DMS79 treated with DMSO at 0.1 percent for 48 hours (cell line): ENCODE measurements around the gene POLR3E.
A peak's percentile ranks its signal among the peaks of the same experiment; 100 is the strongest.

Experiments used
- DNase-seq: peaks from one replicate; lab custom pipeline; 2025; lab: John Stamatoyannopoulos, UW

Gene POLR3E

DNA sequence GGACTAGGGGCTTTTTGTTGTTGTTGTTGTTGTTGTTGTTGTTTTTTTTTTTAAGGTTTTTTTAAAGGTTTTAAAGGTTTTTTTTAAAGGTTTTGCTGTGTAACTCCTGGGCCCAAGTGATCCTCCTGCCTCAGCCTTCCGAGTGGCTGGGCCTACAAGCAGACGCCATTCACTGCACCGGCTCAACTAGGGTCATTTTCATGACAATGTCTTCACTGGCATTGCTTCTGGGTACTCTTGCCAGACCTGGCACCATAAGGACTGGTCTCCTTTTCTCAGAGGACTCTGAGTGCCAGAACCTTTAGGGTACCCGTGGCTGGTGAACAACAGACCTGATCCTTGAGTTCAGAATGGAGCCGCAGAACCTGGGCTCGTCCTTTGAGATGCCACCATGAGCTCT, 20.4 kb downstream of the POLR3E start:
- no peak for DNase-seq

DNA sequence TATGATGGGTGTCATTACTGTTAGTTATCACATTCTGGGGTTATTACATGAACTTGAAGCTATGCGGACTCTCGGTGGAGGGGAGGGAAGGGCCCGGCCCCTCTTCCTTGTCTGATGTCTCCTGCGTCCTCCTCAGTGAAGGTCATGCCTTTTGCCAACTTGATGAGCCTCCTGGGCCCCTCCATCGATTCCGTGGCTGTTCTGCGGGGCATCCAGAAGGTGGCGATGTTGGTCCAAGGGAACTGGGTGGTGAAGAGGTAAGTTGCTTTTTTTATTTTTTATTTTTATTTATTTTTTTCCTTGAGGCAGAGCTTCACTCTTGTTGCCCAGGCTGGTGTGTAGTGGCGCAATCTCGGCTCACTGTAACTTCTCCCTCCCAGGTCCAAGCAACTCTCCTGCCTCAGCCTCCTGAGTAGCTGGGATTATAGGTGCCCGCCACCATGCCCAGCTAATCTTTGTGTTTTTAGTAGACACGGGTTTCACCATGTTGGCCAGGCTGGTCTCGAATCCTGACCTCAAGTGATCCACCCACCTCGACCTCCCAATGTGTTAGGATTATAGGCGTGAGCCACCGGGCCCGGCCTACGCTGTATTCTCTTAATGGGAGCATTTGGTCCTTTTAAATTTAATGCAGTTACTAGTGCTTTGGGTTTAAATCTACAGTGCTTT, 21.6 kb downstream of the POLR3E start:
- DNase-seq, result no peak

DNA sequence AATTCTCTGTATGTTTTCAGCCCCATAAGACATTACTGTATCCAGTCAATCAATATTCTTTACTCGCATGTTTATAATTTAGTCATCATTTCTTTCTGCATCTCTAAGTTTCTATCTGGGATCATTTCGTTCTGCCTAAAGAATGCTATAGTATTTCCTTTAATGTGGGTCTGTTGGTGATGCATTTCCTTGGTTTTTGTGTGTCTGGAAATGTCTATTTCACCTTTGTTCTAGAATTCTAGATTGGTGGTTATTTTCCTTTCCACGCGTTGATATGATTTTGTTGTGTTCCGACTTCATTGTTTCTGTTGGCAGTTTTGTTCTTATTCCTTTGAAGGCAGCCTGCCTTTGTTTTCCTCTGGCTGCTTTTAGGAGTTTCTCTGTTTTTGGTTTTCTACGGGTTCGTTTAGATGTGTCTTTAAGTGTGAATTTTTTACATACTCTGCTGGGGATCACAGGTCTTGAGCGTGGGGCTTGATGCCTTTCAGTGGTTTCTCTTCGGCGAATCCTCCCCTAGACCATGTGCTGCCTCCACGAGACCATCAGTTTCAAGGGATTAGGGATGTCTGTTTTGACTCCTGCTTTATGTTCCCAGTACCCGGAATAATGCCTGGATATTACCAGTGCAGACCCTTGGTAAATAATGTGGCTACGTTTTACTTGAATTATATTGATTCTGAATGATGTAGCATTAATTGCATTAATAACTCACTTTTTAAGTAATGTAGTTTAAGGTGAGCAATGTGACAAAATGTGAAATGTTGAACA, 23.5 kb downstream of the POLR3E start:
- no peak for DNase-seq

DNA sequence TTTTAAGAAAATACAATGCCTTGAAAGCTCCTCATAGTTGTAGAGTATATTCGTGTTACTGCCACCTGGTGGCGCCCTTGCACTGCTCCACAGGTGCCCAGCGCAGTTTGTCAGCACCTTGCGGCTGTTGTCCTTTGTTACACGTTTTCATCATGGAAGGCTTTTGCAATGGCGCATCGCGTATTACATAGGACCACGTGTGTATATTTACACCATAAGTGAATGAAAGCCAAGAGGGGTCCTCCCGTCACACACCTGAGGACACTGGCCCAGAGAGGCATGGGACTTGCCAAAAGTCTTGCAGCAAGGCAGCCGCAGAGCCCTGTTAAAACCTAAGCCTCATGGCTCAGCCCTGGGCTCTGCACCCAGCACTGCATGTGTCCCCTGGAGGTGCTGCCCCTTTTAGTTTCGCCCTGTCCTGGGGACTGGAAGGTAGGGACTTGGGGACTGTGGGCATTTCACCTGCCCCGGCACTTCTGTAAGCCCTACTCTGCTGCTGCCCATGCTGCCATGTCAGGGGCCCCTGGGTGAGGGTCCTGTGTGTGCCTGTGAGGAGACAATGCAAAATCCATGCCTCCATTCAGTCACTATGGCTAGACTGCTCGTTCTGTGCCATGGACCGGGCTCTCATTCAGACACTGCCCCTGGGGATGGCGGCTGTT, 24.3 kb downstream of the POLR3E start:
- peak; percentile 35 for DNase-seq

DNA sequence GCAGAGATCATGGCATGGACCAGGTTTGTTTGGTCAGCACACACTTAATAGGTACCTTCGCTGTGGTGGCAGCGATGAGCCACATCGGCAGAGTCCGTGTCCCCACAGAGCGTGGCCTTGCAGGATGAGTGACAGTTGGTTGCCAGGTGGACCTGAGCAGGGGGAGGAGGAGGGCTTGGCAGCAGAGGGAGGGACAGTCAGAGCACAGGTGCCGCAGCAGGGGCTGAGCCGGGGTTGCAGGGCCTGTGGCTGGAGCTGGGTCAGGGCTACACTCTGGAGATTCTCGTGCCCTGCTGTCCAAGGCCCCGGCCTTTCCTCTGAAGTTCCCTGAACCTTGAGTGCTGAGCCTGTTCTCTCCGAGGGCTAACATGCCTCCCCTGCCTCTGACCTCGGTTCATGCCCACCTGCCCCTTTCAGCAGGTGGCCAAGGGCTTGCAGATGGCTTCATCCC, 24.8 kb downstream of the POLR3E start:
- no peak for DNase-seq

DNA sequence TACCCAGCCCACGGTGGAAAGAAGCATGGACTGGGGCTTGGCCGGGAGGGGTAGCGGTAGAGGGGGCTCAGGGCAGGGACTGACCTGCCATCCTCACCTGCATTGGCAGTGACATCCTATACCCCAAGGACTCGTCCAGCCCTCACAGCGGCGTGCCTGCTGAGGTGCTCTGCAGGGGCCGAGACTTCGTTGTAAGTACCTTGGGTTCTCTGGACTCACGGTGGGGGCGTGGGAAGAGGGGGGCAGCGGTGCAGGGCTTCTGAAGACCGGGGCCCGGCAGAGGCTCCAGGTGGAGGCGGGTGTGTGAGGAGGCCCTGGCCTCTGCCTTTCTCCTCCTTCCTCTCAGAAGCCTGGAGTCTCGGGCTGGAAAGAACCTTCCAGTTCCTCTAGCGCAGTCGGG, 25.5 kb downstream of the POLR3E start:
- DNase-seq, result no peak

DNA sequence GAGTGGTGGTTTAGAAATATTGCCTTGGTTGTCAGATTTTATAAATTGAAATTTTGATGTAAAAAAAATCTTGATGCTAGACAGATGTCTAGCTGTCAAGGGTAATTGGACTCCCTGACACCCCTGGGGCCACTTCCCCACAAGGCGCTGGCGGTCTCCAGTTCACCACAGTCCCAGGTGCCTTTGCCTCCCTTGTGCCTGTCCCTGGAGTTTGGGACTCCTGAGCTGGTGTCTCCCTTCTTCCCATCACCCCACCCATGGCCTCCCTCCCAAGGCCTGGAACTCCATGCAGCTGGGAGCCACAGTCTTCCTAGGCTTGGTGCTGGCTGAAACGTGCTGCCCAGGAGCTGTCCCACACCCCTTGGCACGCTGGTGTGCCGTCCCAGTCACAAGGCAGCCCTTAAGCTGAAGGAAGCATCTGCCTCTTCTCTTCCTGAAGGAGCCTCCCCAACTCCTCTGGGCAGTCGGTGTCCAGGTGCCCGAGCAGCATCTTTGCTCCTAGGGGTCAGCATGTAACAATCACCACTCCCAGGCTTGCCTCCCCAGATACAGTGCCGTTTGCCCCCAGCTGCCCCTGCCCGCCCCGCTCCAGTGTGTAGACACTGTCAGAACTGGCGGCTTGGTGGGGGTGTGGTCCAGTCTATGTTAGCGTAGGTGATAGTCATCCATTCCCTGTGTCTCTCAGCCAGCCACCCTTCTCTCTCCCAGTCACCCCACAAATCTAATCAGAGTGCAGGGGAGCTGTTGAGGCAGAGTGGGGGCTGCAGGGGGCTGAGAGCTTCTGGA, 26.2 kb downstream of the POLR3E start:
- no peak for DNase-seq

DNA sequence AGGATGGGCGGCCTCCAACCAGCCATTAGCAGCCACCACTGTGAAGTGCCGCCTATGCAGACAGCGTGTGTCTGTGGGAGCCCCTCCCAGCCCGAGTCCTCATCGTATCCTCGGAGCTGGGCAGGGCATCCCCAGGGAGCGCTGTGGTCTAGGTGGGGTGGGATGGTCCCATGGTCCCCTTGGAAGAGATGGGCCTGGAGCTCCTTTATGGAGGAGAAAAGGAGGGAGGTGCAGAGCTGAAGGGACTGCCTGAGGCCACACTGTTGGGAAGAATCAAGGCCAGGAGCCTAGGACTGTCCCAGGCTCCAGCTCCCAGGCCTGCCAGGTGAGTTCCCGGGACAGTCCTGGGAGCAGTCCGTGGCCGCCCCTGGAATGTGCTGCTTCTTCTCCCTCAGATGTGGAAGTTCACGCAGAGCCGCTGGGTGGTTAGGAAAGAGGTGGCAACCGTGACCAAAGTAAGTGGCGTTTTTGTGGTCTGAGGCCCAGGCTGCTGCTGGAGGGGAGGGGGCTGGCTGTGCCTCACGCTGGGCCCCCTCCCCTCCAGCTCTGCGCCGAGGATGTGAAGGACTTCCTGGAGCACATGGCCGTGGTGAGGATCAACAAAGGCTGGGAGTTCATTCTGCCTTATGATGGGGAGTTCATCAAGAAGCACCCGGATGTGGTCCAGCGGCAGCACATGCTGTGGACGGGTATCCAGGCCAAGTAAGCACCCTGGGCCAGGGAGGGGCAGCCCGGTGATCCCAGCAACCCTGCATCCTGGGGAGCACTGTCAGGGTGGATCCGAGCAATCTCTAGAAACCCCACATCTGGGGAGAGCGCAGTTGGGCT, 27.0 kb downstream of the POLR3E start:
- no peak for DNase-seq

DNA sequence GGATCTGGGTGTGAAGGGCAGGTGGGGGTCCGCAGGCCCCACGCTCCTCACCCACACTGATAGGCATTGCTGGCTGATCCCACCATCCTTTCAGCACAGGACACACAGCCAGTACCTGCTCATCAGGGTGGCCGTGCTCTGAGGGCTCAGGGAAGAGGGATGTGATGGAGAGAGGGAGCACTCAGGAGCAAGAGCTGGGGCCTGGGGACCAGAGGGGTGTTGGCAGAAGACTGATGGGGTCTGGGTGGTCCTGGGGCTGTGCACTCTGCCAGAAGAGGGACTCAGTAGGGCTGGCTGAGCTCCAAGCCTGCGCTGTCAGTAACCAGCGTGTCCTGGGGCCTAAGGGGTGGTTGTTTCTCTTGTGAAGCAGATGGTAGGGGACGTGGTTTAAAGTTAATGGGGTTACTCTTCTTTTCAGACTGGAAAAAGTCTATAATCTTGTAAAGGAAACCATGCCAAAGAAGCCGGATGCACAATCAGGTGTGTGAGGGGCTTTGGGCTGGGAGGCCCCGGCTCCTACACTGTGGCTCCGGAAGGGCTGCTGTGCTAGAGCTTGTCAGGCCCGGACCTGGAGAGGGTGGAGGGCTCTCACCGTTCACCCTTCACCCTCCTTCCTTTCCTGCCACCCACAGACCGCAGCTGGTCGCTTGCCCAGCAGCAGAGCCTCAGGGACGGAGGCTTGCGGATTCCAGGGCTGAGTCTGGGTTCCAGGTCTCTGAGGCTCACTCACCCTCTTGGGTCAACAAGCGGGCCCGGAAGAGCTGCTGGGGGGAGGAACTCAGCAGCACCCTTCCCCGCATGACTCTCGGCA, 27.8 kb downstream of the POLR3E start:
- no peak for DNase-seq

DNA sequence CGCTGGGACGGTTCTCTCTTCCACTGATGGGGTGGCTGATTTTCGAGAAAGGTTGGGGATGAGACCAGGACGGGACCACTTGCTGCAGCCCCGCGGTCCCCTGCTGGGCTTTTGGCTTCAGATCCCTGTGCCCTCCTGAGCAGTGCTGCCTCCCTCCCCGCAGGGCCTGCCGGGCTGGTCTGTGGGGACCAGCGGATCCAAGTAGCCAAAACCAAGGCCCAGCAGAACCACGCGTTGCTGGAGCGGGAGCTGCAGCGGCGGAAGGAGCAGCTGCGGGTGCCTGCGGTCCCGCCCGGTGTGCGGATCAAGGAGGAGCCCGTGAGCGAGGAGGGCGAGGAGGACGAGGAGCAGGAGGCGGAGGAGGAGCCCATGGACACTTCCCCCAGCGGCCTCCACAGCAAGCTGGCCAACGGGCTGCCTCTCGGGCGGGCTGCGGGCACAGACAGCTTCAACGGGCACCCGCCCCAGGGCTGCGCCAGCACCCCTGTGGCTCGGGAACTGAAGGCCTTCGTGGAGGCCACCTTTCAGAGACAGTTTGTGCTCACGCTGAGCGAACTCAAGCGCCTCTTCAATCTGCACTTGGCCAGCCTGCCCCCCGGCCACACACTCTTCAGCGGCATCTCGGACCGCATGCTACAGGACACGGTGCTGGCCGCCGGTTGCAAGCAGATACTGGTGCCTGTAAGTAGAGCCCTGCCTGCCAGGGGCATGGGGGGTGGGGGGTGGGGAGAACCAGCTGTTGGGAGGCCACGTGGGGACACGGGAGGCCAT, 28.6 kb downstream of the POLR3E start:
- DNase-seq, result no peak

DNA sequence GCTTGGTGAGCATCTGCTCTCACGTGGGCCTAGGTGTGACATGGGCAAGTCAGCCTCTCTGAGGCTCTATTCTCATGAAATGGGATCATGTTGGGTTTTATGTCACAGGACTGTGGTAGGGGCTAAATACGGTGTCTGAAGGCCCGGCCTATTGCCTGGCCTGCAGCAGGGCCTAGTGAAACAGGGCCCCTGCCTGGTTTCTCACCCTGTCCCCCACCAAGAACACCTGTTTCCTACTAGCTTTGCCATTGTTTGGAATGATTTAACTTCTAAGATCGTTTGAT, 29.1 kb downstream of the POLR3E start:
- DNase-seq, result no peak

DNA sequence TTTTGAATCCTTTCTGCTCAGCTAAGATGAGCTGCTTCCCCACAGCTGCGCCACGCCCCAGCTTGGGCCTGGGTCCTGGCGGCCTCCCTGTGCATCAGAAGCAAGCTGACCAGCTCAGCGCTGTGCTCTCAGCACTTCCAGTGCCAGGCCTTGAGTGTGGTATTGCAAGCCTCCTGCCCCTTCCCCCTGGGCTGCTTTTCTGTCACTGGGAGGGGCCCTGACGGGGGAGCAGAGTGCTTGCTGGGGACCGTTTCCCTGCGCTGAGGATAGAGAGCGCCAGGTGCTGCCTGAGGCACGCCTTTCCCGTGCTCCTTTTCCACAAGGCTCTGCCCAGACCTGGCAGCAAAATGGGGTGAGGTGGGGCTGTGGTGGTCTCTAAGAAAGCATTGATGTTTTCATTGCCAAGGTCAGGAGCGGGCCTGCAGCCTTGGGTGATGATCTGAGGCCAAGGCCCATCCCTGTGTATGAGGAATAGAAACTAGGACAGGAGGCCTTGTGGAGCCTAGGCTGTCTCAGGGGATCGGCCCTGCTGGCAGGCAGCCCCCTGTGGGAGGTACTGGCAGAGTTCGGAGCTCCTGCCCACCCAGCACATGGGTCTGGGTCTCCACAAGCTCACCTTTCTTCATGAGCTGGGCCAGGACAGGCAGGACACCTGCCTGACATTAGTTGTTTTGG, 29.7 kb downstream of the POLR3E start:
- DNase-seq, result no peak

DNA sequence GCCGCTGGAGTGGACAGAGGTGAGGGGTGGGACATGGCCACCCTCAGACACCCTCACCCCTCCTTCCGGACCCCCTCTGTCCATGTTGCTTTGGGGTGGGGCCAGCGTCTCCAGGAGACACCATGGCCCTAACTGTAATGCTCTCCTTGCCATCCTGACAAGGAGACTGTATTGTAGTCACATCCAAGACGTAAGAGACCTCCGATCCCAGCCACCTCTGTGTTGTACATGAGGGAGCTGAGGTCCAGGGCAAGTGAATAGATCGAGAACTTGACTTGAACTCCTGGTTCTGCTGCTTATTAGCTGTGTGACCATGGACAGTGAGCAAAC, 30.2 kb downstream of the POLR3E start:
- no peak for DNase-seq

DNA sequence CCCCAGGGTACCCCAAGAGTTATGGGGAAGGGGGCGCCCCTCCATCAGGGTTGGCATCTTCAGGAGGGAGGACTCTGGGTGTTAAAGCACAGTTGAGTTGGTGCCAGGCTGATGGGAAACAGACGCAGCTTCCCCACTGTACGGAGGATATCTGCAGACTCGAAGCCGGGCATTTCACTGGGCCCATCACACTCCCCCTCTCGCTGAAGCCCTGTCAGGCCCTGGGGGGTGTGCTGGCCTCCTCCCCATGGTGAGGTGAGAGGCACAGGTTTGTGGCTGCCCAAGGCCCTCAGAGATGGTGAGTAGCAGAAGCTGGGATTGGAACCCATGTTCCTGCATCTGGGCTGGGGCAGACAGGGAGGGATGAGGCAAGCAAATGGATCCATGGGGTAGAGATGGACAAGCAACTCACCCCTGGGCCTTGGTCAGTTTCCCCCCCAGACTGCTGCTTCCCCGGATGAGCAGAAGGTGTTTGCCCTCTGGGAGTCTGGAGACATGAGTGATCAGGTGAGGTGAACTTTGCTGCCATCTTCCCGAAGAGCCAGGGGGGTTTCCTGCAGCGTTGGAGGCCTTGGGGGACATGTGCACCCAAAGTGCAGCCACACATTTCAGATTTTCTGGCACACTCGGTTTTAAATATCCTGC, 31.0 kb downstream of the POLR3E start:
- DNase-seq, result no peak

DNA sequence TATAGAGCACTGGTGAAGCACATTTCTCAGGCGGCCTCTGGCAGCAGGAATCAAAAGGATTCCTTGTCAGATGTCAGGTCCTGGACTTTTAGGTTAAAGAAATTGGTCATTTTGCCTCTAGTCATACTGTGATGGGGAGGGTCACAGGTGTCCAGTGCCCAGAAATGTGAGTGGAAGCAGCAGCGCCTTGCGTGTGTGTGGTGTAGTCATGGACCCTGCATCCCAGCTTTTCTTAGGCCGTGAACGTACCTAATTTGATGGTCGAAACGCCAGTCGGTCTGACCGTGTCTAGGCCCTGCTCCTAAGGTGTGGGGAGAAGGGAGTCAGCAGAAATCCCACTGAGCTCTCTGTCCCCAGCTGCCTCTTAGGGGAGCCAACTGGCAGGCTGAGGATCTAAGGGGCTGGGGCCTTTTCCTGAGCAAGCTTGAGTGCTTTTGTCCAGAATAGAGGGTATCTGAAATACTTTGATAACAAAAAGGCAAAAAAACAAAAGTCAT, 32.0 kb downstream of the POLR3E start:
- no peak for DNase-seq

DNA sequence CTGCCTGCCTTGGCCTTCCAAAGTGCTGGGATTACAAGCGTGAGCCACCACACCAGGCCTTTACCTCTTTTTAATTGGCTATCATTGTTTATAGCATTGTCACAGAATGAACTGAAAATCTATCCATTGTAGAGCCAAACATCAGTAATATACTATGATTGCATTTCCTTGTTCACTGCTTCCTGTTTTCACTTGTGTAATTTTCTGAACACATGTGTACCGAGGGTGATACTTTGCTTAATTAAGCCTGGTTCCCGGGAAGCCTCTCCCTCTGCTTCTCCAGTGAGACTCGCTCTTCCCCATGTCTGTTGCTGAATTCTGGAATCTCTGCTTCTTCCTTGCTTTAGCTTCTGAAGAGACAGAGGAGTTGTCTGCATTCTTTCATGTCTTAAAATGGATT, 33.1 kb downstream of the POLR3E start:
- no peak for DNase-seq

DNA sequence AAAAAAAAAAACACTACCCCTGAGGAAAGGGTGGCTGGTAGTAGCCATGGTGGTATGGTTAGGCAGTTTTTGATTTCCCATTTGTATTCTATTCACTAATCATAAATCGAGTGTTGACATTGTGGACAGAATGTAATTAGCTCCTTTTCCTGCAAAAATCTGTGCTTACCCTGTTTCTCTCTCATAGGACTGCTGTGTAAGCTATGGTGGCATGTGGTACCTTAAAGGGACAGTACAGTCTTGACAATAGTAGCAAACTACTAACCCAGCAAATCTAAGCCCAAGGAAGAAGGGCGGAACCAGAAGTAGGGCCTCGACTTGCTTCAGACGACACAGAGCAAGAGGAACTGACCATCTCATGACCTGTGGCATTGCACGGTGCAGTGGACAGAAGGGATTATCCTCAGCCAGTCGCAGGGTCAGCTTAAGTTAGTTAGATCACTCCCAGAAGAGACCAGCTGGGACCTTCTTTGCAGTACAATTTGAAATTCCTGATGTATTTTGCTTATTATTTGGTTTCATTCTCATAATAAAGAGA, 36.3 kb downstream of the POLR3E start:
- DNase-seq, result no peak

DNA sequence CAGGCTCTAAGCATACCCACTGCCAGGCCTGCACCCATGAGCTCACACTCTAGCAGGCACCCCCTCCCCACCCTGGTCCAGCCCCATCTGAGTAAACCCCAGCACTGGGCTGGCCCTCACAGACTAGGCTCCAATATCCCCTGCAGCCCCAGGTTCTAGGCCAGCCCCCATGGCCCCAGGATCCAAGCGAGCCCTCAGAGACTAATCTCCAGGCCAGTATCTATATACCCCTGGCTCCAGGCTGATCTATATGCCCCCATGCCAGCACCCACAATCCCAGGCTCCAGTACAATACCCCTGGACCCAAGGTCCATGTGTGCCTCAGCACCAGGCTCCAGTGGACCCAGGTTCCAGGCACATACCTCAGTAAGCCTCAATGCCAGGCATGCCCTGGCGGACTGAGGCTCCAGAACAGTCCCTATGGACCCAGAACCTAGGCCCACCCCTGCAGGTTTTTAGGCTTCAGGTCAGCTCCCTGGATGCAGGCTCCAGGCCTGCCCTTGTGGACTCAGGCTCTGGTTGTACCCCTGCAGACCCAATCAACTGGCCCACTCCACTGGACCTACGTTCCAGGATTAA, 38.5 kb downstream of the POLR3E start:
- no peak for DNase-seq
